Natural killer cell (primary cell): ENCODE results near the gene CCT6B. TPM values are rescaled to one million over a fixed set of nuclear protein-coding genes. Genes with fewer than 3 reads are reported as not detected.
"Not testable (repeated sequence)": the region's sequence is repeated elsewhere in the genome, so short reads cannot be mapped to it uniquely, and the experiment has no call there.

Experiments used
- ATAC-seq, 3 donors: fragments of 150-1000 bp in 2 of 3; fragments of 200-7000 bp in 1 of 3; cut with Tn5 transposase; 1 replicate in 1 of 3; 2 replicates in 2 of 3; pipeline ENCODE4 v1.10.0; 2021; ENCODE audit warnings: mild to moderate bottlenecking in 2 of 3, moderate library complexity in 2 of 3
- DNase-seq, 2 donors: peaks; one replicate each; pipeline versions ENCODE4 v3.0.0 to v3.0.0-alpha.2; 2013 to 2021; ENCODE audit warnings: mixed read lengths in 1 of 2
- H3K27ac ChIP-seq: one replicate; pipeline ENCODE4 v1.5.1; 2013; ENCODE audit warnings: mild to moderate bottlenecking, low read length
- H3K27me3 ChIP-seq: one replicate; pipeline ENCODE4 v1.6.1; 2013; ENCODE audit warnings: low read length; ENCODE audit not compliant: control insufficient read depth, insufficient read depth
- H3K36me3 ChIP-seq: one replicate; pipeline ENCODE4 v1.6.1; 2013; ENCODE audit warnings: low read length; ENCODE audit not compliant: control insufficient read depth, insufficient read depth
- H3K4me1 ChIP-seq: one replicate; pipeline ENCODE4 v1.6.1; 2013; ENCODE audit warnings: low read length; ENCODE audit not compliant: control insufficient read depth, insufficient read depth
- H3K4me3 ChIP-seq: one replicate; pipeline ENCODE4 v1.5.1; 2013; ENCODE audit warnings: low read length
- H3K9me3 ChIP-seq: one replicate; pipeline ENCODE4 v1.6.1; 2013; ENCODE audit warnings: low read length; ENCODE audit not compliant: control insufficient read depth, insufficient read depth
- H3K27ac Mint-ChIP-seq, 2 donors: one replicate each; pipeline ENCODE4 v1.8.0; 2022; ENCODE audit warnings: mild to moderate bottlenecking in 2 of 2, mixed read lengths in 2 of 2, moderate library complexity in 1 of 2
- H3K27me3 Mint-ChIP-seq, 2 donors: one replicate each; pipeline ENCODE4 v1.8.0; 2022; ENCODE audit warnings: low read depth in 2 of 2, mixed read lengths in 2 of 2
- H3K36me3 Mint-ChIP-seq: one replicate; pipeline ENCODE4 v1.8.0; 2022; ENCODE audit warnings: mixed read lengths
- H3K4me1 Mint-ChIP-seq, 2 donors: one replicate each; pipeline ENCODE4 v1.8.0; 2022; ENCODE audit warnings: mixed read lengths in 2 of 2
- H3K4me3 Mint-ChIP-seq: one replicate; pipeline ENCODE4 v1.8.0; 2022; ENCODE audit warnings: mild to moderate bottlenecking, moderate library complexity, mixed read lengths
- H3K9me3 Mint-ChIP-seq, 2 donors: one replicate each; pipeline ENCODE4 v1.8.0; 2022; ENCODE audit warnings: mixed read lengths in 2 of 2
- CTCF ChIP-seq: fragments of 200-600 bp; IDR thresholded peaks from one replicate; pipeline ENCODE4 v1.8.0; 2022; ENCODE audit warnings: antibody characterized with exemption
- WGBS: methylation state at CpG from one replicate; pipeline ENCODE4 v1.1.7; 2013; ENCODE audit warnings: missing lambda C conversion rate; ENCODE audit not compliant: insufficient coverage; 5-methylcytosine and 5-hydroxymethylcytosine counted together
- intact Hi-C: fragments of 100-400 bp; cut with micrococcal nuclease; formaldehyde crosslinking; loops from one replicate; pipeline ENCODE4 v1.14.2; 2022
- total RNA-seq, 4 donors: library from RNA; stranded (reverse); fragments of 120-200 nt in 1 of 4; gene quantifications; one replicate each; pipeline versions ENCODE4 v1.2.3 to v1.2.4, GENCODE V29; 2013 to 2022

Gene CCT6B
- total RNA-seq, 3 donors from 2014 or later (not counting 1 experiment from before 2014, with no cell fraction given), result 4.1 to 4.7 (median 4.3) TPM

GRCh38 chr17:34974179-34974578, 12.9 kb upstream of the CCT6B start:
- Mint-ChIP-seq H3K9me3 (no peaks in the 10 kb centered on the region), H3K27ac (no peak overlapping the region), H3K4me1 (no peaks in the 10 kb centered on the region), H3K4me3 (no peak overlapping the region), H3K27me3 (no peaks in the 10 kb centered on the region), H3K36me3 (no peaks in the 10 kb centered on the region)
- Histone ChIP-seq H3K27me3 (no peaks in the 10 kb centered on the region), H3K9me3 (no peaks in the 10 kb centered on the region), H3K27ac (no peak overlapping the region), H3K4me3 (no peak overlapping the region), H3K36me3 (no peaks in the 10 kb centered on the region), H3K4me1 (no peaks in the 10 kb centered on the region)
- ATAC-seq, result no peak
- no peak for TF ChIP-seq CTCF
- intact Hi-C loops, result no loop called here
- 67% methylated on average over 1 of the region's 2 CpGs for WGBS
- DNase-seq, result no peak

GRCh38 chr17:34958438-34958837, 2.8 kb downstream of the CCT6B start:
- Mint-ChIP-seq H3K27ac (no peak overlapping the region), H3K9me3 (peaks cover 0 to 4% of the 10 kb centered on the region in 2 donors), H3K4me1 (peaks cover 22 to 26% of the 10 kb centered on the region in 2 donors), H3K4me3 (peak overlapping the region; percentile 38), H3K36me3 (peaks cover 8% of the 10 kb centered on the region), H3K27me3 (peaks cover 17 to 24% of the 10 kb centered on the region in 2 donors)
- Histone ChIP-seq H3K9me3 (no peaks in the 10 kb centered on the region), H3K4me3 (no peak overlapping the region), H3K27ac (no peak overlapping the region), H3K4me1 (peaks cover 15% of the 10 kb centered on the region), H3K27me3 (no peaks in the 10 kb centered on the region), H3K36me3 (peaks cover under 1% of the 10 kb centered on the region)
- WGBS, result 92% methylated on average over 1 of the region's 1 CpG
- TF ChIP-seq CTCF, result no peak
- ATAC-seq, result no peak
- intact Hi-C loops, result no loop called here
- no peak for DNase-seq

GRCh38 chr17:34950780-34951179, 10.5 kb downstream of the CCT6B start:
- H3K4me3 ChIP-seq, H3K36me3 ChIP-seq, H3K4me1 ChIP-seq, H3K4me3 Mint-ChIP-seq, H3K9me3 Mint-ChIP-seq, ATAC-seq, H3K4me1 Mint-ChIP-seq, H3K27me3 ChIP-seq, H3K27ac Mint-ChIP-seq, H3K9me3 ChIP-seq, H3K27ac ChIP-seq, H3K36me3 Mint-ChIP-seq, DNase-seq, intact Hi-C loops: not testable (repeated sequence)
- peaks cover 2 to 12% of the 10 kb centered on the region in 2 donors for H3K27me3 Mint-ChIP-seq
- 86% methylated on average over 2 of the region's 4 CpGs for WGBS

GRCh38 chr17:34930283-34930682, 31.0 kb downstream of the CCT6B start:
- no peak for ATAC-seq
- no peak for TF ChIP-seq CTCF

More at GRCh38 chr17:34930283-34930682, 31.0 kb downstream of the CCT6B start:
- Mint-ChIP-seq H3K4me1 (no peaks in the 10 kb centered on the region), H3K27ac (no peak overlapping the region), H3K9me3 (no peaks in the 10 kb centered on the region), H3K4me3 (no peak overlapping the region), H3K27me3 (no peaks in the 10 kb centered on the region), H3K36me3 (no peaks in the 10 kb centered on the region)
- Histone ChIP-seq H3K36me3 (no peaks in the 10 kb centered on the region), H3K9me3 (no peaks in the 10 kb centered on the region), H3K27me3 (no peaks in the 10 kb centered on the region), H3K4me1 (no peaks in the 10 kb centered on the region), H3K27ac (no peak overlapping the region), H3K4me3 (no peak overlapping the region)
- intact Hi-C loops, result no loop called here
- no peak for DNase-seq
